Measurements from ENCODE around the gene GTPBP1.
A peak's percentile ranks its signal among the peaks of the same experiment; 100 is the strongest.

GTPBP1 gene

DNA sequence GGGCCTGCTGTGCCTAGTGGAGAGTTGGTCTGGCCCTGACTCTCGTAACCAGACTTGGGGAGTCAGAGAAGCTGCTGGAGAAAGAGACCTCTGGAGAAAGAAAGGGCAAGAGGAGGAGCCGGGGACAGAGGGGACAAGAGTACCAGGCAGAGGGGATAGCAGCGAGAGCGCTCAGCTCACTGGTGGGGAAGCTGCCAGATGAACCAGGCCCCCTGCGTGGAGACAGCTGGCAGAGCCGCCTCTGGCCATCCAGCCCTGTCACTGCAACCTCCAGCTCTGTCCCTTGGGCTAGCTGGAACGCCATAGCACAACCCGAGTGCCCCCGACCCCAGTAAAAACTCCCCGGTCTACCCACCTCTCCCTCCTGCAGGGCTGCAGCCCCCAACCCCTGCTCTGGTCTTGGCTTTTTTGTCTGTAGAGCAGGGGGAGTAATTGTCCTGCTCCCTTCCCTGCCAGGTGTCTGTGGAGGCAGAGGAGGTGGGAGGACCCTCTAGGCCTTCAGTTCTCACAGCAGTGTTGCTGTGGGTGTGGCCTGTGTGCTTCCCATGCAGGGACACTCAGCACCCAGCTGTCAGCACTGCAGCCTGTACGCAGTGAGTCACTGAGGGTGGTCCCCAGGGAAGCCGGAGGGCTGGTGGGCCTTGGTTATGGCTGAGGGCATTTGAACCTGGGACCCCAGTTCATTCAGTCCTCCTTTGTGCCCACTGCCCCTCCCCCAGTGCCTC lies 54.9 kb downstream of the GTPBP1 start:
- DNase-seq (ENCODE audit: low spot score): no peak
- TF ChIP-seq, protein P1, sequence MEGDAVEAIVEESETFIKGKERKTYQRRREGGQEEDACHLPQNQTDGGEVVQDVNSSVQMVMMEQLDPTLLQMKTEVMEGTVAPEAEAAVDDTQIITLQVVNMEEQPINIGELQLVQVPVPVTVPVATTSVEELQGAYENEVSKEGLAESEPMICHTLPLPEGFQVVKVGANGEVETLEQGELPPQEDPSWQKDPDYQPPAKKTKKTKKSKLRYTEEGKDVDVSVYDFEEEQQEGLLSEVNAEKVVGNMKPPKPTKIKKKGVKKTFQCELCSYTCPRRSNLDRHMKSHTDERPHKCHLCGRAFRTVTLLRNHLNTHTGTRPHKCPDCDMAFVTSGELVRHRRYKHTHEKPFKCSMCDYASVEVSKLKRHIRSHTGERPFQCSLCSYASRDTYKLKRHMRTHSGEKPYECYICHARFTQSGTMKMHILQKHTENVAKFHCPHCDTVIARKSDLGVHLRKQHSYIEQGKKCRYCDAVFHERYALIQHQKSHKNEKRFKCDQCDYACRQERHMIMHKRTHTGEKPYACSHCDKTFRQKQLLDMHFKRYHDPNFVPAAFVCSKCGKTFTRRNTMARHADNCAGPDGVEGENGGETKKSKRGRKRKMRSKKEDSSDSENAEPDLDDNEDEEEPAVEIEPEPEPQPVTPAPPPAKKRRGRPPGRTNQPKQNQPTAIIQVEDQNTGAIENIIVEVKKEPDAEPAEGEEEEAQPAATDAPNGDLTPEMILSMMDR (IDR thresholded peaks at IDR 0.05; ENCODE audit: extremely low read depth, missing control alignments): no peak

GRCh38 chr22:38761202-38762162 lies 55.7 kb downstream of the GTPBP1 start:
- DNase-seq (ENCODE audit: low spot score): no peak
- TF ChIP-seq, protein P1 (IDR thresholded peaks at IDR 0.05; ENCODE audit: extremely low read depth, missing control alignments): no peak

DNA sequence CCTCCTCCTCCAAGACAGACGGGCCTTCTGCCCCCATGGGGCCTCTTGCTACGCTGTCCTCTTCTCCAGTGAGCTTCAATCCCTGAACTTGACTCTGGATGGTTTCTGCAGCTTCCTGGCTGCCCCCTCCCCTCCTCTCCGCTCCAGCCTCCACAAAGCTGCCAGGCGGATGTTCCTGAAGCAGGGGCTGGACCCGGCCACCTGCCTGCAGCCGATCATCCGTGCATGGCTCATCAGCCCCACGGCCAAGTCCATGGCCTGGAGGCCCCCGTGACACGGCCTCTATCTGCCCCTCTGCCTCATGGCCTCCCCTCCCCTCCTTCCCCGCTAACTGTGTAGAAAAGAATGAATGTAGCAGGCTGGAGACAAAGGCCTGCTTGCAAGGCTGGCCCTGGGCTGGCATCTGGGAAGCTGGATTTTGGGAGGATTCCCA lies 56.8 kb downstream of the GTPBP1 start:
- TF ChIP-seq, protein P1 (IDR thresholded peaks at IDR 0.05; ENCODE audit: extremely low read depth, missing control alignments): no peak
- DNase-seq (ENCODE audit: low spot score): no peak

- TF ChIP-seq, protein P1 (IDR thresholded peaks at IDR 0.05; ENCODE audit: extremely low read depth, missing control alignments): peak; percentile 46
- peak; percentile 58 for DNase-seq (ENCODE audit: low spot score)
These were observed 60.5 kb downstream of the GTPBP1 start for GRCh38 chr22:38766076-38766777.

GRCh38 chr22:38767313-38767712 lies 61.6 kb downstream of the GTPBP1 start:
- TF ChIP-seq, protein P1 (IDR thresholded peaks at IDR 0.05; ENCODE audit: extremely low read depth, missing control alignments): no peak
- DNase-seq (ENCODE audit: low spot score): no peak

DNA sequence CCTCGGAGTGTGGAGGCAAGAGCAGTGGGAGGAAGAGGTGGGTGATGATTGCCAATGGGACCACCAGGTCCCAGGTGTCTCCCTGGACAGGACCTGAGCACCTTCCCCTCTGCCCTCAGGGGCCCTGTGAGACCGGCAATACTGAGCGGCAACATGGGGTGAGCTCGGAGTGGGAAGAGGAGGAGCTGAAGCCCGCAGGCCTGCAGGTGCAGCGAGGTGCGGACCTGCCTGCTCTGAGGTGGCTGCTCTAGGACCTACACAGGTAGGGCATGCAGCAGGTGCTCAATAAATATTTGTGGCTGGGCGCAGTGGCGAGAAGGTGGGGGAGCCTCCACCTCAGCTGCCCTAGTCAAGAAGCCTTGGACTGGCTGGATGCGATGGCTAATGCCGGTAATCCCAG lies 62.3 kb downstream of the GTPBP1 start:
- TF ChIP-seq, protein P1 (IDR thresholded peaks at IDR 0.05; ENCODE audit: extremely low read depth, missing control alignments): no peak
- no peak for DNase-seq (ENCODE audit: low spot score)
